SK-MEL-5 (cell line): ENCODE measurements around the gene ADSS2. TPM values are rescaled to one million over a fixed set of nuclear protein-coding genes. Genes with fewer than 3 reads are reported as not detected.
"Not testable (repeated sequence)": the region's sequence is repeated elsewhere in the genome, so short reads cannot be mapped to it uniquely, and the experiment has no call there.

Experiments
- DNase-seq: peaks from one replicate; pipeline ENCODE4 v3.0.0-alpha.2; 2016; ENCODE audit warnings: low read depth, low spot score
- in situ Hi-C: cut with HindIII; loops from 2 replicates; pipeline ENCODE4 v1.10.0; 2016; ENCODE audit warnings: low sequenced_read_pairs, high pct_unique_total_duplicates, low pct_unique_long_range_greater_than_20kb
- polyA plus RNA-seq, 2 experiments: library from polyadenylated mRNA; depleted of rRNA; stranded (reverse); fragments of >200 nt; gene quantifications; 2 replicates each; pipeline ENCODE4 v1.2.3, GENCODE V29; 2015
- total RNA-seq: library from RNA; depleted of rRNA; stranded (reverse); fragments of >200 nt; shearing (Covaris generic); gene quantifications from 2 replicates; pipeline ENCODE4 v1.2.3, GENCODE V29; 2014; rRNA removed

The ADSS2 gene
- 59.4 and 65.4 TPM in 2 replicates for total RNA-seq
- polyA plus RNA-seq (2015; cell fraction: cytosol; rRNA removed), result 58.3 and 70.1 TPM in 2 replicates
- polyA plus RNA-seq (2015; cell fraction: nucleus; rRNA removed), result 68.2 and 72.0 TPM in 2 replicates

DNA sequence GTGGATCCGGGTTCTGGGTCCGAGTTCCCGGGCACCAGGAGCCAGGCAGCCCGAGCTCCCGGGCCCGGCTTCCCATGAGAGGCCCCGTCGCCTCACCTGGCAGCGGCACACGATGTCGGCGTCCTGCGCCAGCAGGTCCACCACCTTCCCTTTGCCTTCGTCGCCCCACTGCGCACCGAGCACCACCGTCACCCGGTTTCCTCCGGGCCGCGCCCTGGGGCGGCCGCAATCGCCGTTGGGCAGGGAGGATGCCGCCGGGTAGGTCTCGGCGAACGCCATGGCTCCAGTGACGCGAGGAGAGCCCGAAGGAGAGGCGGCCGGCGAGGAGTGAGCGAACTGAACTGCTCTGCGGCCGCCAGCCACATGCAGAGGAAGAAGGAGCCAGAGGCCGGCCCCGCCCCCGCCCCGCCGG, at the start of gene ADSS2:
Gene ADSS2 (minus strand): TSS at position 371 of the 412 bp plus-strand sequence. CDS start 92 bp downstream, at position 279.
- DNase-seq, result no peak

DNA sequence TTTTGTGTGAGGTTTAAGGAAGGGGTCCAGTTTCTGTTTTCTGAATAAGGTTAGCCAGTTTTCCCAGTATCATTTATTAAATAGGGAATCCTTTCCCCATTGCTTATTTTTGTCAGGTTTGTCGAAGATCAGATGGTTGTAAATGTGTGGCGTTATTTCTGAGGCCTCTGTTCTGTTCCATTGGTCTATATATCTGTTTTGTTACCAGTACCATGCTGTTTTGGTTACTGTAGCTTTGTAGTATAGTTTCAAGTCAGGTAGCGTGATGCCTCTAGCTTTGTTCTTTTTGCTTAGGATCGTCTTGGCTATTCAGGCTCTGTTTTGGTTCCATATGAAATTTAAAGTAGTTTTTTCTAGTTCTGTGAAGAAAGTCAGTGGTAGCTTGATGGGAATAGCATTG, 48.8 kb upstream of the ADSS2 start:
- DNase-seq, in situ Hi-C loops: not testable (repeated sequence)

More for the DNA sequence above, at the start of gene ADSS2:
- in situ Hi-C loops, result no loop called here

DNA sequence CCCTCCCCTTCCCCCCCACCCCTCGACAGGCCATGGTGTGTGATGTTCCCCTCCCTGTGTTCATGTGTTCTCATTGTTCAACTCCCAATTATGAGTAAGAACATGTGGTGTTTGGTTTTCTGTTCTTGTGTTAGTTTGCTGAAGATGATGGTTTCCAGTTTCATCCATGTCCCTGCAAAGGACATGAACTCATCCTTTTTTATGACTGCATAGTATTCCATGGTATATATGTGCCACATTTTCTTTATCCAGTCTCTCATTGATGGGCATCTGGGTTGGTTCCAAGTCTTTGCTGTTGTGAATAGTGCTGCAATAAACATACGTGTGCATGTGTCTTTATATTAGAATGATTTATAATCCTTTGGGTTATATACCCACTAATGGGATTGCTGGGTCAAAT, 47.8 kb upstream of the ADSS2 start:
- DNase-seq, in situ Hi-C loops: not testable (repeated sequence)

GRCh38 chr1:244497805-244498204, 46.1 kb upstream of the ADSS2 start:
- no peak for DNase-seq
- in situ Hi-C loops, result no loop called here

DNA sequence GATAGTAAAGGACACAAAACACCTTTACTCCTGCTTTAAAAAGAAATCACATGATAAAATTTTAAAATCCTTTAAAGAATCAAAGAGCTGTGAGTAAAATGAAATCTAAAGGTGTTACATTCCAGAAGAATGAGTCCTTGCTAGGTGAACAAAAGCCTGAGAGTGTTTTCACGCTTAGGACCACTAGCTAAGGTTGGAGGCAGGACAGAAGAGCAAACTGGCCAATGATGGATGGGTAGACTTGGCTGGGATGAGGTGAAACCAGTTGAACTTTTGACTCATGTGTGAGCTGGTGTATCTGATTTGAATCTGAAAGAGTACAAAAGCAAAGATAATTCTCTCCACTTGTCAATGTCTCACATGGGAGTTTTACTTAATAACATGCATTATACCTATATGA, 44.5 kb upstream of the ADSS2 start:
- in situ Hi-C loops, result no loop called here
- no peak for DNase-seq

GRCh38 chr1:244494653-244495052, 42.9 kb upstream of the ADSS2 start:
- DNase-seq, result no peak
- in situ Hi-C loops, result no loop called here

GRCh38 chr1:244484971-244485370, 33.3 kb upstream of the ADSS2 start:
- in situ Hi-C loops, DNase-seq: not testable (repeated sequence)

DNA sequence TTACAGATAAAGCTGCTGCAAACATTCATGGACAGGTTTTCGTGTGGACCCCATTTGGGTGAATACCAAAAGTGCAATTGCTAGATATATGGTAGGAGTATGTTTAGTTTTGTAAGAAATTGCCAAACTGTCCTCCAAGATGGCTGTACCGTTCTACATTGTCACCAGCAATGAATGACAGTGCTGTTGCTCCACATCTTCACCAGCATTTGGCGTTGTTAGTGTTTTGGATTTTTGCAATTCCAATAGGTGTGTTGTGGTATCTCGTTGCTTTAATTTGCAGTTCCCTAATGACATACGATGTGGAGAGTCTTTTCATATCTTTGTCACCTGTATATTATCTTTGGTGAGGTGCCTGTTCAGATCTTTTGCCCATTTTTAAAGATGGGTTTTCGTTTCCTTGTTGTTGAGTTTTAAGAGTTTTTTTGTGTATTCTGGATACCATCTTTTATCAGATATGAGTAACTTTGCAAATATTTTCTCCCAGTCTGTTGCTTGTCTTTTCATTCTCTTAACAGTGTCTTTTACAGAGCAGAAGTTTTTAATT, 21.4 kb upstream of the ADSS2 start:
- in situ Hi-C loops, result no loop called here

GRCh38 chr1:244466724-244467123, 15.0 kb upstream of the ADSS2 start:
- no peak for DNase-seq

More for the DNA sequence above, 21.4 kb upstream of the ADSS2 start:
- no peak for DNase-seq

DNA sequence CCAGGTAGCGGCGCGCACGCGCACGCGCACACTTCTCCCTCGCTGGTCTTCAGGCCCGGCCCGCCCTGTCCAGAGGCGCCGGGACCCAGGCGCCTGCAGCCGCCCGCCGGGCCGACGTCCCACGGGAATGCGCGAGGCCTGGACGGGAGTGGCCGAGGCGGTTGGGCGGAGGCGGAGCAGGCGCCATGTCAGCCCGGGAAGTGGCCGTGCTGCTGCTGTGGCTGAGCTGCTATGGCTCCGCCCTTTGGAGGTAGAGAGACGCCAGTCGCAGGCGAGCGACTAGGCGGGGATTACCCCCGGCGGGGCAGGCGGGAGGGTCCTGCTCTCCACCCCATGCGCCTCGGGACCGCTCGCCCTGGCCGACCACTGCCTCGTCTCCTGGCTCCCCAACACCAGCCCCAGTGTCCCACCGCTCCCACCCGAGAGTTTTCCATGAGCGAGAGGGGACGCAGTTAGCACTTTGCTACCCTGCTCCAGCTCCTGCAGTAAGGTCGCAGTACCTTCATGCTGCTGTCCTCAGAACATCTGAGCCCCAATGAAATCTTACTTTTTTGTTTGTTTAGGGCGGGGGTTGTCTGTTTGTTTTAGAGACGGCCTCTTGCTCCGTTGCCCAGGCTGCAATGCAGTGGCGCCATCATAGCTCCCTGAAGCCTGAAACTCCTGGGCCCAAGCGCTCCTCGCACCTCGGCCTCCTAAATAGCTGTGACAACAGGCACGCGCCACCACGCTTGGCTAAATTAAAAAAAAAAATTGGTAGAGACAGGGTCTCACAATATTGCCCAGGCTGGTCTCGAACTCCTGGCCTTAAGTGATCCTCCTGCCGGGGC, 9.7 kb upstream of the ADSS2 start, which contains the start of gene CATSPERE:
Gene CATSPERE (plus strand): TSS at position 29 of the 827 bp plus-strand sequence. CDS start 157 bp downstream, at position 186.
- in situ Hi-C loops, result no loop called here
- DNase-seq, result peak; percentile 83

More at GRCh38 chr1:244466724-244467123, 15.0 kb upstream of the ADSS2 start:
- in situ Hi-C loops, result no loop called here

GRCh38 chr1:244460197-244460596, 8.5 kb upstream of the ADSS2 start:
- DNase-seq, result no peak

GRCh38 chr1:244458781-244459180, 7.1 kb upstream of the ADSS2 start:
- in situ Hi-C loops, result no loop called here
- DNase-seq, result no peak

More at GRCh38 chr1:244460197-244460596, 8.5 kb upstream of the ADSS2 start:
- in situ Hi-C loops, result no loop called here

- DNase-seq, result no peak
- in situ Hi-C loops, result no loop called here
These were observed 4.9 kb upstream of the ADSS2 start for GRCh38 chr1:244456586-244456985.

DNA sequence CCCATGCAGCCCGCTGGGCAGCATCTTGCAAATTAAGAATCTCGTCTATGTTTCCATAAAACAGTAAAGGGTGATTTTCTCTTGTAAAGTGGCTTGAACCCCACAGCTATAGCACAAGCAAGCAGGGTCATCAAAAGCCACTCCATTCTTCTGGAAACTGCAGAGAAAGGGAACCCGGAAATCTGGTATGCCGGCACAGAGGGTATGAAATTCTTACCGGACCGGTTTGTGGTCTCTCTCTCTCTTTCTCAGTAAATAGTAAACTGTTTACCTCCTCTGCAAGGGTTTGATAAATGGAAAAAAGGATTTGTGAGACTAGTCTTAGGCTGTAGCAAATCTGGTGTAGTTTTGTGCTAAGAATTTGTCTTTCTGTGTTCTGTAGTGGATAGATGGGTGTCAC, 2.7 kb upstream of the ADSS2 start:
- in situ Hi-C loops, result no loop called here
- DNase-seq, result no peak

DNA sequence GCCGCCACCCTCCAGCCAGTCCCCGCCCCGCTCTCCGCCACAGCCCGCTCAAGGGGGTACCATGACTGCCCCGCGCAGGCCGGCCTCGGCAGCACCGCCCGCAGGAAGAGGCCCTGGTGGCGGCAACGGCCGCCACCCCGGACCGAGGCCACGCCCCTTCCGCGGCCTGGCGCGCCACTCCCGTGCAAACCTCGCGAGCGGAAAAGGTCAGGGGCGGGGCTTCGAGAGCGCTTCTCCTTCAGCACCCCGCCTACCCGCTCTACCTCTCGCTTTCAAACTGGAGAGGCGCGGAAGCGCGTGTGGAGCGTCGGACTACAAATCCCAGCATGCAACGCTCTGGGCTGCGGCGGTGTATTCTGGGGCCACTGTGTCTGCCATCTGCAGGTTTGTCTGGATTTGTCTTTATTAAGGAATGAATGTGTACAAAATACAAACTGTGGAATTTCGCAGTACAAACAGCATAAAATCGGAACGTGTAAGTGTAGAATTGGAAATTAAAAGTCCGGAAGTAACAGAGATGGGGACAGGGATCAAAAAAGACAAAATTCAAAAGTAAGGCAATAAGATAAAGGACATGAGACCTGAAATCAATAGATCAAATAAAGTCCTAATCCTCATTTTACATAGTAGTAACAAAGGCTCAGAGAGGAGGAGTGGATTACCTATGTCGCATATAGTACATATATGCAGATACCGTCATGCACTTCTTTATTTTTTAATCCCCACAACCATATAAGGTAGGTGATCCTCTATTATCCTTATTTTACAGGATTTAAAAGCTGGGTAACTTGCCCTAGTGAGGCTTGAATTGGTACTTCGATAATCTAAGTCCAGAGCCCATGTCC, 464 bp upstream of the ADSS2 start:
- peak; percentile 99 for DNase-seq
- in situ Hi-C loops, result no loop called here

DNA sequence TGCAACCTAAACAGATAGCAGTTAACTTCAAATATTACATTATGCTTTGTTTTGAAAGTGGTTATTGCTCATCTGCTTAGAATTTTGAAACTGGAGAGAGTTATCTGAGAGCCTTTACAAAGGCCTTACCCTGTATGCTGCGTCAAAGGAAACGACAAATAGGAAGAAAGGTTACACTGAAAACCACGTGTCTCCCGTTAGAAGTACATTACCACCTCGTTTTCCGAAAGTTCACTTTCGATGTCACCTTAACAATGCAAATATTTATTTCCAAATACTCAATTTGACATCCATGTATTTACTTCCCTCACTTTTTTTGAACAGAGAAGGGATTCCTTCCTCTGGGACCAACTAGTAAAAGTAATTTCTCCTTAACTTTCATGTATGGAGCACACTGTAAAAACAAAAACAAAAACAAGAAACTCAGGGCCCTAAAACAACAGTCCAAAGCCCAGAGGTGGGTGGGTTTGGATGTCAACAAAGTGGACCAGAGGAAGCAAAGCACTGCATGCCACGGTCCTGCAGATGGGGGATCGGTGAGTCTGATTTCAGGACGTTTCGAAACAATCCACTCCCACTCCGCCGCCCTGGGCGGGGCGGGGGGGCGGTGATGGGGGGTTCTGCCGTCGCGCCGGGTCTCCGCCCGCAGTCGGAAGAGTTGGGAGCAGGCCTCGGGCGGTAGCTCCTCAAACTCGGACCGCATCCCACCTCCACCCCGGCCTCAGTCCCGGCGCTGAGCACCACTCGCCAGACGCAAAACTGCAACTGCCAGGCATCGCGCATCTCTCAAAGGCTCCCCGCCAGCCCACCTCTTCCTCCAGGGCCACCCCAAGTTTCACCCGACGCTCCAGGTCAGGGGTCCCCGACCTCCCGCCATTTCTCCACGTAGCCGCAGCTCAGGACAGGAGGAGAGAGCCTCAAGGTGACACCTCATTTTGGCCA, 841 bp downstream of the ADSS2 start:
- in situ Hi-C loops, result no loop called here
- peak; percentile 46 for DNase-seq
